C1 segment of cervical spinal cord (tissue), 14 donors: ENCODE data around the gene SMIM22.
"Not testable (repeated sequence)": the region's sequence is repeated elsewhere in the genome, so short reads cannot be mapped to it uniquely, and the experiment has no call there.

Source experiments
- DNase-seq, 14 donors: peaks; one replicate each; lab custom pipeline; 2025; lab: John Stamatoyannopoulos, UW

SMIM22 gene

GRCh38 chr16:4768549-4769305 lies 26.4 kb upstream of the SMIM22 start:
- peak; percentile 77 to 96 (median 94) for DNase-seq

- DNase-seq = peak in 1 of 14 donors; percentile 18
Measured at GRCh38 chr16:4769306-4769638, 25.9 kb upstream of the SMIM22 start.

- DNase-seq = no peak
Measured at GRCh38 chr16:4771646-4772045, 23.5 kb upstream of the SMIM22 start.

GRCh38 chr16:4772351-4772750 lies 22.8 kb upstream of the SMIM22 start:
- no peak for DNase-seq

- no peak for DNase-seq
Measured at GRCh38 chr16:4775005-4775404, 20.2 kb upstream of the SMIM22 start.

GRCh38 chr16:4776141-4776705 lies 18.9 kb upstream of the SMIM22 start:
- no peak for DNase-seq

- no peak for DNase-seq
Measured at GRCh38 chr16:4777339-4778049, 17.7 kb upstream of the SMIM22 start.

- DNase-seq = no peak
Measured at GRCh38 chr16:4778050-4778392, 17.1 kb upstream of the SMIM22 start.

- DNase-seq = no peak
Measured at GRCh38 chr16:4780235-4780634, 14.9 kb upstream of the SMIM22 start.

- no peak for DNase-seq
Measured at GRCh38 chr16:4783251-4783950, 11.8 kb upstream of the SMIM22 start.

- no peak for DNase-seq
Measured at GRCh38 chr16:4783951-4784336, 11.2 kb upstream of the SMIM22 start.

GRCh38 chr16:4784444-4784987 lies 10.7 kb upstream of the SMIM22 start:
- not testable (repeated sequence) for DNase-seq

- DNase-seq = no peak
Measured at GRCh38 chr16:4785758-4786433, 9.3 kb upstream of the SMIM22 start.

GRCh38 chr16:4787068-4787467 lies 8.1 kb upstream of the SMIM22 start:
- no peak for DNase-seq

GRCh38 chr16:4787627-4788482 lies 7.3 kb upstream of the SMIM22 start, which contains the start of gene SEPTIN12:
Gene SEPTIN12, minus strand, starts transcription at chr16:4788345. Its CDS starts 700 bp downstream, at chr16:4787645.
- no peak for DNase-seq

- DNase-seq = no peak
Measured at GRCh38 chr16:4788489-4788889, 6.7 kb upstream of the SMIM22 start.

- DNase-seq = no peak
Measured at GRCh38 chr16:4788910-4789309, 6.3 kb upstream of the SMIM22 start.

- no peak for DNase-seq
Measured at GRCh38 chr16:4790261-4790660, 4.9 kb upstream of the SMIM22 start.

GRCh38 chr16:4790871-4791270 lies 4.3 kb upstream of the SMIM22 start:
- no peak for DNase-seq

GRCh38 chr16:4792951-4793513 lies 2.1 kb upstream of the SMIM22 start:
- no peak for DNase-seq
